ENCODE data around the gene CSNK1A1.
"Not testable (repeated sequence)": the region's sequence is repeated elsewhere in the genome, so short reads cannot be mapped to it uniquely, and the experiment has no call there.

The CSNK1A1 gene

DNA sequence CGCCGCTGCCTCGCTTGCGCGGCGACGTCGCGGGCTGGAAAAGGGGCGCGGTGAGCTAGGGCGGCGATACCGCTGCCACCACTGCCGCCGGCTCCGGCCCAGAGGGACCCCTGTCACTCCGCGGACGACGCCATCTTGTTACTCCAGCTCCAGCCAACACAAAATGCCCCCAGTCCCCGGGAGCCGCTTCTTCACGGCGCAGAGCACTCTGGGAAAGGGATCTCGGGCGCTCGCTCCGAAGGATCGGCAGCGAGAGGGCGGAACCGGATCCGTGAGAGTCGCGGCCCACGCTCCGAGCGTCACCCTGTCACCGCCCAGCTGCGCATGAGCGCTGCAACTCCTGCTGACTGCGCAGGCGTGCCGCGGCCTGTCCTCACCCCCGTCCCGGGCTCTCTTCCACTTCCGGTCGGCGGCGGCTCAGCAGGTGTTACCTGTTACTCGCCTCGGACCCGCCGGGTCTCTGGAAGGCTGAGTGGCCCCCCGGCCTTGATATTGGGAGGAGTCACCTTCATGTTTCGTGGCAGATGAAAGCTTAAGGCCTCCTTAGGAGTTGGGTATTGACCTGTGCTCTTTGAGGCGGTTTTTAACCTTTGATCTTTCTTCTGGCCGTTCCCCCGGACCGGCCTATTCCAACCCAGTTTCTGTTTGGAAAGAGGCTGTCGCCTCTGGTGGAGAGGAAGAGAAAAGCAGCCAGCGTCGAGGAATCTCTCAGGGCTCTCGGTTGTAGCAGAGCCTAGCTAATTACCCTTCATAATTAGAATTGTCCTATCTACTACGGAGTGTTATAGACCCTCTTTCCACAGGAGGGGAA lies at the start of gene CSNK1A1:
Gene CSNK1A1 (minus strand): TSS at position 213 of the 811 bp plus-strand sequence. CDS start 475 bp downstream, outside the sequence.
- peak; percentile 91 to 94 for DNase-seq

DNA sequence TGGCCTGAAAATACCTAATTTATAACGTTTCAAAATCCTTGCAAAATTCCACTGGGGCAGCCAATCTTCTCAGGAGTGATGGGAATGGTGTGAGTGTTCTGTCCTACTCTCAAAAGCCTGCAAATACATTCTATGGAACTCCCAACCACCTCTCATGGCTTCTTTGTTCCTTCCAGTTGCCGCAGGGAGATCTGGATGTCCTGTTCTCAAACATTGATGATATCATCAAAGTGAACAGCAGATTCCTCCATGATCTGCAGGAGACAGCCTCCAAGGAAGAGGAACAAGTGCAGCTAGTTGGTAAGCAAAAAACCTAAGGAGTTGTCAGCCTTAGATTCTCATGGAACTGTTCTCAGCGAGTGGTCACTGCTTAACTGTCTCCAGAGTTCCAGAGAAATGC lies 49.7 kb upstream of the CSNK1A1 start:
- no peak for DNase-seq

DNA sequence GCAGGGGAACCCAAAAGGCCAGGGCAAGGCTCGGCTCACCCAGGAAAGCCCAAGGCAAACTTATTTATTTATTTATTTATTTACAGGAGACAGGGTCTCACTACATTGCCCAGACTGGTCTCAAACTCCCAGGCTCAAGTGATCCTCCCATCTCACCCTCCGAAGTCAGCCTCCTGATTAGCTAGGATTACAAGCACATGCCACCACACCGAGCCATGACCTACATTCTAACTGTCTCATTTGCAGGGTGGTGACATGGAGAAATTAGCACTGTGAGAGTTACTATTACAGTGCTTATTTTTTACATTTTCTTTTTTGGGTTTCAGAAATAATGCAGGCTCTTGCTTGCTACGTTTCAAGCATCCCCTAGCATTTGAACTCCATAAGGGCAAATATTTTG lies 48.1 kb upstream of the CSNK1A1 start:
- no peak for DNase-seq

DNA sequence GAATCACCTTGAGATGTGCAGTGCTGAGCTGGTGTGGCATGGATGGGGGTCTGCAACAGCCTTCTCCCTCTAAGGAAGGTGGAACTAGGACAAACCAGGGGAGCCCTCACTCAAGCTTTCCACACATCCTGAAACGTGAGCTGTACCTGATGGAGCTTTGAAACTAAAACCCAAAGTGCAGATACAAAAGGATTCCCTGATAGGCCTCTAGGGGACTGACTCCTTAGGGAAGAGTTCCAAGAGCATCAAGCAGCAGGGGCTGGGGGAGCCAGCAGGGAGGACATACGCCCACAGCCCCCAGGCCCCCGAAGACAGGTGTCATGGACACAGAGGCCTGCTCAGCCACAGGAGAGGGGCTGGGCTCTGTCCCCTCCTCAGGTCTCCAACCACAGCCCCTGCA lies 47.7 kb upstream of the CSNK1A1 start:
- DNase-seq: no peak

DNA sequence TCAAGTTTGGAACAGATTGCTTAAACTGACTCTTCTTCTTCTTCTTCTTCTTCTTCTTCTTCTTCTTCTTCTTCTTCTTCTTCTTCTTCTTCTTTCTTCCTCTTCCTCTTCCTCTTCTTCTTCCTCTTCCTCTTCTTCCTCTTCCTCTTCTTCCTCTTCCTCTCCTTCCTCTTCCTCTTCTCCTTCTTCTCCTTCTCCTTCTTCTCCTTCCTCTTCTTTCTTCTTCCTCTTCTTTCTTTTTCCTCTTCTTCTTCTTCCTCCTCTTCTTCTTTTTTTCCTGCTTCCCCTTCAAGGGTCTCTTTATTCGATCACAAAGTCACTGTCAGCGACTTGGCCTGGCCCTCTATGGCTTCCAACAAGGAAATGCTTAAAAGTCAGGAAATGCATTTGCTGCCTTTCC lies 47.0 kb upstream of the CSNK1A1 start:
- DNase-seq: not testable (repeated sequence)

DNA sequence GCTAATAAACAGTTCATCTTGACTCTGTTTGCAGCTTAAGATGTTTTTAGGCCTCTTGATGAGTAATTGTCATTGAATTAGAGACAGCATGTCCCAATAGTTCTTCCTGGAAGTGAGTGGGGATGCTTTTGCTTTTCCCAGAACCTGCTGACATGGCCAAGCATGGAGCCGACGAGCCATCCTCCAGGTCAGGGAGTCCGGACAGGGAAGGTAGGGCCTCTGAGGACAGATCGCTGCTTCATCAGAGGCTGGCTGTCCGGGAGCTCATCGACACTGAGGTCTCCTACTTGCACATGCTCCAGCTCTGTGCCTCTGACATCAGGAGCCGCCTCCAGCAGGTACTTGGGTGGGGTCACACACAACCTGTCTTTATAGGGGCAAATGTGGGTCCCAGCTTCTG lies 46.4 kb upstream of the CSNK1A1 start:
- DNase-seq: no peak

DNA sequence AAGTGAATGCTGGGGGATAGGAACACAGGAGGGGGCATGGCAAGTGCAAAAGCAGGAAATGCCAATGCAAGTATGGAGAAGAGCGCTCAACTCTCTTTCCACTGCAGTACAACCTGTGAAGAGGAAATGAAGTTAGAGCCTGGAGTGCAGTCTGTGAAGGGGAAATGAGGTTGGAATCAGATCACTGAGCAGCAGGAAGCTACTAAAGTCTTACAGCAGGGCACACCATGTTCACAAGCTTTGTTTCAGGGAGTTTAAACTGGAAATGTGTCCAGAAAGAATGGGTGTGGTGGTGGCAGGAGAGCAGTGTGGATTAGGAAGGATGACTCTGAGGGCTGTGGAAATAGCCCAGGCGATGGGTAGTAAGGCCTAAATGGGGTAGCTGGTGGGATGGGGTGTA lies 45.5 kb upstream of the CSNK1A1 start:
- DNase-seq: no peak

DNA sequence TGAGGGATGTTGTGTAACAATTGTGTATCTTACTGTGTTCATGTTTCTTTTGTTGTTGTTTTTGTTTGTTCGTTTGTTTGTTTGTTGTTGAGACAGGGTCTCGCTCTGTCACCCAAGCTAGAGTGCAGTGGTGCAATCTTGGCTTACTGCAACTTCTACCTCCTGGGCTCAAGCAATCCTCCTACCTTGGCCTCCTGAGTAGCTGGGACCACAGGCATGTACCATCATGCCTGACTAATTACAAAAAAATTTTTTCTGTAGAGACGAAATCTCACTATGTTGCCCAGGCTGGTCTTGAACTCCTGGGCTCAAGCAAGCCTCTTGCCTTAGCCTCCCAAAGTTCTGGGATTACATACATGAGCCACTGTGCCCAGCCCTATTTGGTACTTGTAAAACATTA lies 43.9 kb upstream of the CSNK1A1 start:
- DNase-seq: not testable (repeated sequence)

DNA sequence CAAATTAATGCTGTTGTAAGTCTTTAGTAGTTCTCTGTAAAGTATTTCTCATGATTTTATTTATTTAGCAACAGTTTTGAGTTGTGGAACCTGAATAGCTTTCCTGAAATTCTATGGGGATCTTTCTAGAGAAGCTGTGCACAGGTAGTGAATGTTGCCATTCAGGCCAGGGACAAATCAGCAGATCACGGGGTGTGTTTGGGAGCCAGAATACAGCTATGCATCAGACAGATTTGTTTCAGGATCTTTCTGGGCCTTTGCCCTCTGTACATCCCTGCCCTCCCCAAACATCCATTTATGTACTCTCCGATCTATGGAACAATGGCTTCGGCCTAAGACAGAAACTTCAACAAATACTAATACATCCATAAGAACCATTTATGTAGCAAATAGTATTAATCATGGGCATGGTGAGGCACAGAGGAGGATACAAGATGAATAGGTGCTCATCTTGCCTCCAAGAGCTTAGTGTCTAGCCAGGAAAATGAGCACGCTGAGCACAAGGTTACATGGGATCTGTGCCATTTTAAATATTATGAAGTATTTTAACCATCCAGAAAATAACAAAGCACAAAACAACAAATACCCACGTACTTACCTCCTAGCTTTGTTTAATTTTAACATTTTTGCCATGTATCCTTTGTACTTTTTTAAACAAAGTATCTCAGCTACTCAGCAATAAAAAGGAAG lies 43.1 kb upstream of the CSNK1A1 start:
- DNase-seq: no peak

DNA sequence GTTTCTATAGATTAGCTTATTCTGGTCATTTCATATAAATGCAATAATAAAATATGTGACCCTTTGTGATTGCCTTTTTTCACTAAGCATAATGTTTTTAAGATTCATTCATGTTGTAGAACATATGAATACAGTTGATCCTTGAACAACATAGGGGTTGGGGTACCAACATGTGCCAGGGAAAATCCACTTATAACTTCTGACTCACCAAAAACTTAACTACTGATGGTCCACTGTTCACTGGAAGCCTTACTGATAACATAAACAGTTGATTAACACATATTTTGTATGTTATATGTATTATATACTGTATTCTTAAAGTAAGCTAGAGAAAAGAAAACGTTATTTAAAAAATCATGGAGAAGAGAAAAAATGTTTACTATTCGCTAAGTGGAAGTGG lies 42.1 kb upstream of the CSNK1A1 start:
- no peak for DNase-seq

DNA sequence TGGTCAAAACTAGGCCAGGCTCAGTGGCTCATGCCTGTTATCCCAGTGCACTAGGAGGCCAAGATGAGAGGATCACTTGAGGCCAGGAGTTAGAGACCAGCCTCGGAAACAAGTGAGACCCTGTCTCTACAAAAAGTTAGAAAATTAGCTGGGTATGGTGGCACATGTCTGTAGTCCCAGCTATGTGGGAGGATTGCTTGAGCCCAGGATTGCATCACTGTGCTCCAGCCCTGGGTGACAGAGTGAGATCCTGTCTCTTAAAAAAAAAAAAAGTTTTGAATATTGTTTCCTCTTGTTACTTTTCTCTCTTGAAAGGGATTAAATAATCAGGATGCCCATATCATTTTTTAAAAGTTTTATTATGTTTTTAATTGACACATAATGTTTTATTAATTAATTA lies 37.7 kb upstream of the CSNK1A1 start:
- DNase-seq: no peak

DNA sequence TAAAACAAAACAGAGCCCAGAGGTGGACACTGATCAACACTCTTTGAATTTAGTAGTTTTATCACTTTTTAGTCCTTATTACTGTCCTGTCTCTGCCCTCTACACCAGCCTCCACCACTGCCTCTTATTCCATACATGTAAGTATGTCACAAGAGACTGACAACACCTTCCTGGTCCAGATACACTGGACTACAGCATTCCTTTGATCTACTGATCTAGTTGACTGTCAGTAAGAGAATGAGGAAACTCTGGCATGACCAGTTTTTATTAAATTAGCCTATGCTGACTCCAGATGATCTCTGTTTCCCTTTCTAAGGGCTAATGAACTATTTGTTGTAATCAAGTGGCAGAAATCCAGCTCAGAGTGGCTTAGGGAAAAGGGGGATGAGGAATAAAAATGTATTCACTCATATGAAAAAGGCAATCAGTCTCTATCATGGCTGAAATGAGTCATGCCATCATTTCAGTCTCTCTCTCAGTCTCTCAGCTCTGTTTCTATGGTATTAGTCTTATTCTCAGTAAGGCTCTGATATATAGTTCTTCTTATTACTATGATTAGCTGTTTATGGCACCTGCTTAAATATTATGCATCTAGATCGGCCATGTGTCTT lies 35.6 kb upstream of the CSNK1A1 start:
- no peak for DNase-seq

DNA sequence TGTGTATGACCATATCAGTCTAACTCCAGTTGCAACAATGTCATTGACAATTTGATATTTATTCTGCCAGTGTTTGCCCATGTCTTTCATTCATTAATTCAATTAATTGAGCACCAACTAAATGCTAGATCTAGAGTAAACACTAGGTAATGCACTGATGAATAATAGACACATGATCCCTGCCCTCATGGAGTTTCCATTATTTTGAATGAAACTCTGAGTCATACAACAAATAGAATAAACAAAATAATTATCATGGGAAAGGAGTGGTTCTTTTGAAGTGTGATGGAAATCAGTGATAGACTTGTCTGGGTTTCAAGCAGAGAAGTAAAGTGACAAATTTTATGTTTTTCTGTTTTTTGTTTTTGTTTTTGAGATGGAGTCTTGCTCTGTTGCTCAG lies 34.7 kb upstream of the CSNK1A1 start:
- DNase-seq: no peak

DNA sequence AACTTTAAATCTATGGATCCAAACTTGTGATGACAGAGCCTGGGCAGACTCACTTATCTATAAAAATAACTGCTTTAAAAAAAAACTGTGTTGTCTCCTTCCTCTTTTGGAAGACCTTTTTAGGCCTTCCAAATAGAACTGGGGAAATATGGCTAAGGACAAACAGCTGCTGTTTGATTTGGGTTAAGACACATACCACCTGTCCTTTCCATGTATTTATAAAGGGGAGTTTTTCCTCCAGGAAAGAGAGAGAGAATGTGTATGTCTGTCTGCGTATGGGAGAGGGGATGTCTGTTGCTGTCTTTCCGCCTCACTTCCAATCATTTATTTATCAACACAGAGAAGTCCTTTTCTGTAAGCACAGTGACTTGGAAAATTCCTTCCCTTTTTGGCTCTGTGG lies 32.9 kb upstream of the CSNK1A1 start:
- no peak for DNase-seq

DNA sequence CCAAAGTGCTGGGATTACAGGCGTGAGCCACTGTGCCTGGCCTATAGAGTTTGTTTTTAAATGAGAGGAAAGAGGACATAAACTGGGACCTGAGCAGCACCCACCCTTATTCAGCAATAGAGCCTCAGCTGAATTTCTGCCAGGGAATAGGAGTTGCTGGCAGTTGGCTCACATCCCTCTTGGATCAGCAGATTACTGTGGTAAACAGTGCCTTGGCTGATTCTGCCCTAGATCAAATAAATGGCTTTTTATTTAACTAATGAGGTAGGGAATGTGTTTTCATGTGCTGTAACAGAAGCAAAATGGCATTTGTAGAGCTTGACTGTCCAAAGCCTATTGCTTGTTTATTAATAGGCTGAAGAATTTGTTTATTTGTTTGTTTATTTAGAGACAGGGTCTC lies 32.2 kb upstream of the CSNK1A1 start:
- DNase-seq: no peak

DNA sequence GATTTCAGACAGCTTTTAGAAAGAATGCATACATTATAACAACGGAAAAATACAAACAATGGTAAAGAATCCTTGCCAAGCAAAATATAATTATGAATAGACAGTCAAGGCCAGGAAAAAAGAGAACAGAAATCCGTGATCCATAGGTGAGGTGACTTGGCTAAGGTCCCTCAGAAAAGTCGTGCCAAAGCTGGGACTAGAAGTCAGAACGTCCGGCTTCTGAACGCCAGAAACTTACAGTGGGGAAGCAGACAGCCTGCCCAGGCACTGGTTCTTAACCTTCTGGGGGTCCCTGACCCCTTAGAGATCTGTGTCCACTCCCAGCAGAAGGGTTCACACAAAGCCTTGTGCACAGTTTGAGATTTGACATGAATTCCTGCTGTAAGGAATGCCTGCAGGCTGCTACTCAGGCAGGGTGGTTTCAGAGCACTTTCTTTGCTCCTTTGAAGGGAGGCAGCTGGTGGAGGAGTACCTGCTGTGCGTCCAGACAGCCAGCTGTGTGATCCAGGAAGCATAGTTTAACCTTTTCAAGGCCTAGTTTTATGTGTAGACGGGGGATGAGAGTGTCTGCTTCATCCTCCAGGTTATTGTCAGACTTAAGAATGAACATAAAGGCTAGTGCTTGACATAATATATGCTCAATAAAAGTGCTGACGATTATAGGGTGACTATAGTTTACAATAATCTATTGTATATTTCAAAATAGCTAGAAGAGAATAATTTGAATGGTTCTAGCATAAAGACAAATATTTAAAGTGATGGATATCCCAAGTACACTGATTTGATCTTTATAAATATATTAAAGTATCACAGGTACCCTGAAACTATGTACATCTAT lies 30.9 kb upstream of the CSNK1A1 start:
- DNase-seq: no peak

DNA sequence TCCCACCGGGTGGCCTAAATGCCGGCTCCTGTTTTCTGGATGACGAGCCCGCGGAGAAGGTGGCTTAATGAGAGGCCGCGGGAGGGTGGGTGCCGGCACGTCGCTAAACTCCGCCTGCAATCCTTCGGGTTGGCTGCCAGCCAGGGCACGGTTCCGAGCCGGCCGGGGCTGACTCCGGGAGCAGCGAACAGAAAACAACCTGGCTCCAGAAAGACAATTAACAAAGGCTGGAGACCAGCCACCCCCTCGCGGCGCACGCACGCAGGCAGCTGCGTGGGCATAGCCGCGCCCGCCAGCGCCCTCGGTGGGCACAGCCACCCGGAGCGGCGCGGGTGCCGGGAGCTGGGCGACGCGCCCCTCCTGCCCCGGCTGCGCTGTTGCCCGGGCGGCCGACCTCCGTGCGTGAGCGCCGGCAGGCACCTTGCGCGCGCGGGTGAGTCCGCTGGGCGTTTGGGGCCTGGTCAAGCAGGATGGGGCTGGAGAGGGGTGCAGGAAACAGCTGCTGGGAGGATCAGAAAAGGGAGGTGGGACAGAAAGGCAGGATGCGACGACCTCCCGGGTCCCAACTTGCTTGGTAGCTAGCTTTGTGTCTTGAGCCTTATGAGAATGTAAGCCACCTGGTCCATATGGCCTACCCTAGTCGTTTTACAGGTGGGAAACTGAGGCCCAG lies 30.1 kb upstream of the CSNK1A1 start, which contains the start of gene ARHGEF37:
Gene ARHGEF37 (plus strand): TSS at position 307 of the 670 bp plus-strand sequence. CDS start 16,272 bp downstream, outside the sequence.
- DNase-seq: no peak

DNA sequence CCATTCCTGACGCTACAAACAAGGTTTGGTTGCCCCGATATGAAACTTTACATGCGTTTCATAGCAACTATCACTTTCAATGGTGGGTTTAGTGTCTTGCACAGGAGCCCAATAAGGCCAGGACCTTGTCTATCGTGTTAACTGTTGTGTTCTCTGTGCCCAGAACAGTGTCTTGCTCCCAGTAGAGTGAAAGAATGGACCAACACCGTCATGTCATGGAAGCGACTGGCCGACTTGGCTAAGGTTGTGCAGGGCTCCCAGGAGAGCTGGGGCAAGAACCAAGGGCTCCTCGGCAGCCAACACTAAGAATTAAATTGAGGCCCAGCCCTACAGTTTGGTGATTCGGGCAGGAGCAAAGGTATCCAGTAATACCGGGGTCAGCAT lies 29.6 kb upstream of the CSNK1A1 start:
- DNase-seq: no peak

DNA sequence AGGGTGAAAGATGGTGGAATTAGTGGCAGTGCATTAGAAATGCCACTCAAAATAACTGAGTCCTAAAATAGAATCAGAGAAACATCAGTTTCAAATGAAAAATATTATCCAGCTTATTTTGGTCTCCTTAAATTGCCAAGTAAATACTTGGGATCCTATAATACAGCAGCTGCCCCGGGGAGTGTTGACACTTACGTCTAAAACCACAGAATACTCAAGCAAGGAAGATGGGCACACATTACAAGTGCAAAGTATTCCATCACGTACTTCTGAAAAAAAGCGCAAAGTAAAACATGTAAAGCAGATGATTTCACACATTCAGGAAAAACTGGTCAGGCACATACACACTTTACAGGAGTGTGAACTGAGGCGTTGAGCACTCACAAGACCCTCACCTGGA lies 27.7 kb upstream of the CSNK1A1 start:
- DNase-seq: no peak

DNA sequence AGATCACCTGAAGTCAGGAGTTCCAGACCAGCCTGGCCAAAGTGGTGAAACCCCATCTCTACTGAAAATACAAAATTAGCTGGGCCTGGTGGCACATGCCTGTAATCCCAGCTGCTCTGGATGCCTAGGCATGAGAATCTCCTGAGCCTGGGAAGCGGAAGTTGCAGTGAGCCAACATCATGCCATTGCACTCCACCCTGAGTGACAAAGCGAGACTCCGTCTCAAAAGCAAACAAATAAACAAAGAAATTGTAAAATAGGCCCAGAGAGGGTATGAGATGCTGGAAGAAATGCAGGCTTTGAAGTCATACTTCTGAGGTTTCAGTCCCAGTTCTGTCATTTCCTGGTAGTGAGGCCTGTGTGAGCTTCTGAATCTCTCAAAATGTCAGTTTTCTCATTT lies 24.8 kb upstream of the CSNK1A1 start:
- DNase-seq: no peak

DNA sequence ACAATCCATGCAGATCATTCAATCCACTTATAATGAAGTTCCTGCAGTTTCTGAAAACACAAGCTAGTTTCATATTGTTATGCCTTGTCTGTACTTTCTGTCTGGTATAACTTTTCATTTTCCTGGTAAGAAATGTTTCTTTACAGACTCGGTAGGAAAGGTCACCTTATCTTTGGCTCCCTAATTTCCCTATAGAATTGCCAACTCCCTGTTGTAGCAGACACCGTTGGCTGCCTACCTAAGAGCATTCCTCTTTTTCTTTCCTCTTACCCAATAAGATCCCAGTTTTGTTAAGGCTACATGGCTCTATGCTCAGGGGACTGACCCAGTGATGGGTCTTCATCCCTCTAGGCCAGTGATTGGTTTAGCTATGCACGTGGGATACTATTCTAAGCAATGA lies 23.9 kb upstream of the CSNK1A1 start:
- no peak for DNase-seq

DNA sequence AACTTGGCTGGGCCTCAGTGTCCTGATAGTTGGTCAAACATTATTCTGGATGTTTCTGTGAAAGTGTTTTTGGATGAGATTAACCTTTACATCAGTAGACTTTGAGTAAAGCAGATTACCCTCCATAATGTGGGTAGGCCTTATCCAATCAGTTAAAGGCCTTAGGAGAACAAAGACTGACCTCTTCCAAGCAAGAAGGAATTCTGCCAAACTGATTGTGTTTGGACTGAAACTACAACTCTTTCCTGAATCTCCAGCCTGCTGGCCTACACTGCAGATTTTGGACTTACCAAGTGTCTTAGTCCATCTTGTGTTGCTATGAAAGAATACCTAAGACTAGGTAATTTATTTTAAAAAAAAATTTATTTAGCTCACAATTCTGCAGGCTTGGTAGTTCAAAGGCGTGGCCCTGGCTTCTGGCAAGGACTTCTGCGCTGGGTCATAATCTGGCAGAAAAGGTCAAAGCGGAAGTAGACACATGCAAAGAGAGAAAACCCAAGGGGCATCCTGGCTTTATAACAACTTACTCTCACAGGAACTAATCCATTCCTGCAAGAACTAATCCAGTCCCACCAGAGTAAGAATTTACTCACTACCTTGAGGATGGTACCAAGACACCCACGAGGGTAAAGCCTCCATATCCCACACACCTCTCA lies 21.5 kb upstream of the CSNK1A1 start:
- DNase-seq: no peak

Data from NCI-H1930 (cell line).